GM10266 (cell line): ENCODE data around the gene CDC14B.

ENCODE experiments used
- DNase-seq: peaks from one replicate; pipeline ENCODE4 v3.0.0; 2012; ENCODE audit errors: extremely low spot score
- TF ChIP-seq, protein P1 (sequence below): IDR thresholded peaks from 2 replicates; pipeline ENCODE4 v1.5.1; 2012; ENCODE audit warnings: mild to moderate bottlenecking, low read depth; ENCODE audit not compliant: control insufficient read depth, insufficient read depth; ENCODE audit errors: missing control alignments

The CDC14B gene

GRCh38 chr9:96491079-96491879 is 128.4 kb downstream of the CDC14B start:
- DNase-seq = no peak
- TF ChIP-seq, protein P1, sequence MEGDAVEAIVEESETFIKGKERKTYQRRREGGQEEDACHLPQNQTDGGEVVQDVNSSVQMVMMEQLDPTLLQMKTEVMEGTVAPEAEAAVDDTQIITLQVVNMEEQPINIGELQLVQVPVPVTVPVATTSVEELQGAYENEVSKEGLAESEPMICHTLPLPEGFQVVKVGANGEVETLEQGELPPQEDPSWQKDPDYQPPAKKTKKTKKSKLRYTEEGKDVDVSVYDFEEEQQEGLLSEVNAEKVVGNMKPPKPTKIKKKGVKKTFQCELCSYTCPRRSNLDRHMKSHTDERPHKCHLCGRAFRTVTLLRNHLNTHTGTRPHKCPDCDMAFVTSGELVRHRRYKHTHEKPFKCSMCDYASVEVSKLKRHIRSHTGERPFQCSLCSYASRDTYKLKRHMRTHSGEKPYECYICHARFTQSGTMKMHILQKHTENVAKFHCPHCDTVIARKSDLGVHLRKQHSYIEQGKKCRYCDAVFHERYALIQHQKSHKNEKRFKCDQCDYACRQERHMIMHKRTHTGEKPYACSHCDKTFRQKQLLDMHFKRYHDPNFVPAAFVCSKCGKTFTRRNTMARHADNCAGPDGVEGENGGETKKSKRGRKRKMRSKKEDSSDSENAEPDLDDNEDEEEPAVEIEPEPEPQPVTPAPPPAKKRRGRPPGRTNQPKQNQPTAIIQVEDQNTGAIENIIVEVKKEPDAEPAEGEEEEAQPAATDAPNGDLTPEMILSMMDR = no peak

- DNase-seq = no peak
- TF ChIP-seq, protein P1 = no peak
Measured at GRCh38 chr9:96490534-96491078, 129.0 kb downstream of the CDC14B start.

- TF ChIP-seq, protein P1 = no peak
- no peak for DNase-seq
Measured at GRCh38 chr9:96489482-96489979, 130.1 kb downstream of the CDC14B start.

- no peak for DNase-seq
- TF ChIP-seq, protein P1 = no peak
Measured at GRCh38 chr9:96487949-96488348, 131.7 kb downstream of the CDC14B start.

- TF ChIP-seq, protein P1 = no peak
- DNase-seq = no peak
Measured at GRCh38 chr9:96487029-96487396, 132.6 kb downstream of the CDC14B start.

GRCh38 chr9:96486386-96487028 is 133.1 kb downstream of the CDC14B start:
- TF ChIP-seq, protein P1 = no peak
- DNase-seq = no peak
